GM18520 (cell line): ENCODE data around the gene SLC6A8.
"Not testable (repeated sequence)": the region's sequence is repeated elsewhere in the genome, so short reads cannot be mapped to it uniquely, and the experiment has no call there.

Experiments
- ATAC-seq: cut with Tn5 transposase; IDR thresholded peaks from one replicate; pipeline ENCODE4 v1.9.1; 2021; ENCODE audit not compliant: unreplicated experiment

The SLC6A8 gene

DNA sequence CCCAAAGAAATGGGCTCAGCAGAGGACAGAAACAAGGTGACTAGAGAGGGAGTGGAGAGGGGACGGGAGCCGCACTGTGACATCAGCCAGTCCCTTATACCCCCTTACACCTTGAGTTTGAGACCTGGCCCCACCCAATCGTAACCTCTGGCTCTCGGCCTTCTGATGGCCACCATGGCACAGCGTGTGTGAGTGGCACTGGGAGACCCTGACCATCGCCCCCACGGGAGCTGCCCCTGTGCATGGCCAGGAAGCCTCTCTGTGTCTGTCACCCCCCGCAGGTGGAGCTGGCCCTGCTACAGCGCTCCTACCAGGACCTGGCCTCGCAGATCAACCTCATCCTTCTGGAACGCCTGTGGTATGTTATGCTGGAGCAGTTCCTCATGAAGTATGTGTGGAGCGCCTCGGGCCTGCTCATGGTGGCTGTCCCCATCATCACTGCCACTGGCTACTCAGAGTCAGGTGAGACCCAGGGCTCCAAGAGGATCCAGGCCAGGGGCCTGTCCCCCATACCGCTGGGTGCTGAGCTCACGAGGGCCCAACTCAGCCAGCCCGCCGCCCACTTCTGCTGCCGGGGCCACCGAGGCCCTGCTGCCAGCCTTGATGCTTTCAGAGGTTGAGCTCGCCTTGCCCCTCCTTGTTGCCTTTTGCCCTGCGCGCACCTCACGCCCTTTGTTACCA lies 41.4 kb downstream of the SLC6A8 start:
- no peak for ATAC-seq

- not testable (repeated sequence) for ATAC-seq
These were observed 42.4 kb downstream of the SLC6A8 start for GRCh38 chrX:153730115-153730514.

DNA sequence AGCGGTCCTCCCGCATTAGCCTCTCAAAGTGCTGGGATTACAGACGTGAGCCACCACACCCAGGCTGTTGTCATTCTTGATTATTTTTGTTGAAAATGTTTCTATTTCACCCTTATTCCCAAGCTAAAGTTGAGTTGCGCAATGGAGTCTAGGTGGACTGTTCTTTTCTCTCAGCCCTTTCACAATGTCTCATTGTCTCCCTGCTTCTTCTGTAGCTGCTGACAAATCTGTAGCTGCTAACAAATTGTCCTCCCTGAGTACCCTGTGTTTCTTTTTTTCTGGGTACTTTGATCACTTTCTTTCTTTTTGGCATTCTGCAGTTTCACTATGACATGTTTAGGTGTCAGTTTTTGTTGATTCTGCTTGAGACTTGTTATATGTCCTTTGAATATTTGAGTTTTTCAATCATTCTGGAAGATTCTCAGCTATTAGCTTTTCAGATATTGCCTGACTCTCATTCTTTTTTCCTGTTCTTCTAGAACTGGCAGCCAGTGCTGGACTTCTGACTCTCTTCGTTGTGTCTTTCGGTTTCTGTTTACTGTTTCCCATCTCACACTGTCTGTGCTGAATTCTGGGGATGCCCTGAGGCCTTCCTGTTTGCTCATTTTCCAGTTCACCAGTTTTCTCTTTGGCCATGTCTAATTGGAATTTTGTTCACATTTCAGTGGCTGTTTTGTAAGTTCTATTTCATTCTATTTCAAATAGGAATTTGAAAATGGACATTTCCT lies 43.6 kb downstream of the SLC6A8 start:
- ATAC-seq, result no peak

DNA sequence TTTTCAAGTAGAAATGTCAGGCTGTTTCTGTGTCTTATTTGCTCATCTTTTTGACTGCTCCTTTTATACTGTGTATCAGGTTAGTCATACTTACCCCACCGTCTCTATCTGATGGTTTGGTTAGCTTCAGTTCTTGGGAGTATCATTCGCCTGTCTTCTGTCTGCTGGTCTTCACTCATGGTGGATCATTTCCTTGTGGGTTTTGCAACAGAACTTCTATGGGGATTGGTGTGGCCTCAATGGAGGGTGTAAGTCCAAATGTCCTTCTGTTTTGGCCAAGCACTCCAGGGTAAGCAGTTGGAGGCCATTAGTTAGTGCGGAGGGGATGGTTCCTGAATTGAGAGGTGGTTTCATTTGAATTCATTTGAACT lies 44.1 kb downstream of the SLC6A8 start:
- ATAC-seq, result no peak

DNA sequence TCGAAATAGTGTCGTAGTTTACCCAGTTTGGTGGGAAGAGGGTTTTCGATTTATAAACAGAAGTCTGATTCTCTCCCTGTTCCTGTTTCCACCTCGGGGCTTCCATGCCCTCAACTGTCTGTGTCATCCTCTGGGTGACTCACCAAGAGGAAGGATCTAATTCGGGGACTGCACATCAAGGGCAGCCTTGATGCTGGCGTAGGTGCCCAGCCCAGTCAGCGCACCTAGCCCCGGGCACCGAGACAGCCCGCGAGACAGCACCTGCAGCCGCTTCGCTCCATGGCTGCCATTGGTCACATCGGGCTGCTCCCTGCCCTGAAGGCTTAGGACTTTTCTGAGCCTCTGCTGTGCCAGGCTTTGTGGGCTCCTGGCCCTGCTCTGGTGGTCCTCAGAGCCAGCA lies 44.7 kb downstream of the SLC6A8 start:
- no peak for ATAC-seq

DNA sequence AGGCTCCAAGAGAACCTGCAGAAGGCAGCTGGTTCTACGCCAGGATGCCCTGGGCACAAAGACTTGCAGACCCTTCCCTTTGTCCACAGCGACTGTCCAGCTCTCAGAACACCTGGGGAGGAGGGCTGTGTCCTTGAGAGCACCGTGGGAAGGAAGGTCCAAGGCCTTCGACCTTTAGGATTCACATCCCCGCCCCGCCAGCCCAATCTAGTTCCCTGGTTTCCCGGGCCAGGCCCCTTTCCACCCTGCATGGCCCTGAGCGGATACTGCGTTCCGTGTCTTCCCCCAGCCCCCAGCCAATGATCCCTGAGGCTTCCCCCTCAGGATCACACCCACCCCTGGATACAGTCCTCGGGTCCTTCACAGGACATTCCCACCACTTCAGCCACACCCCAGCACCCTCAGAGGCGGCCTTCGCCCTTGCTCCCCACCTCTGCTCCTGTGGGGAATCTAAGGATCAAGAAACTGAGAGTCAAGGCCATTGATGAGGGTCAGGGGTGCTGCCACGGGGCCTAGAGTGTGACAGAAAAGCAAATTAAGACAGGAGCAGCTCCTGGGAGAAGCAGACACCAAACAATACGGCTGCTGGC lies 46.0 kb downstream of the SLC6A8 start:
- no peak for ATAC-seq

- no peak for ATAC-seq
These were observed 47.1 kb downstream of the SLC6A8 start for GRCh38 chrX:153734871-153735270.

GRCh38 chrX:153735274-153735673 lies 47.5 kb downstream of the SLC6A8 start:
- ATAC-seq, result no peak

GRCh38 chrX:153736071-153736820 lies 48.5 kb downstream of the SLC6A8 start:
- ATAC-seq, result no peak

GRCh38 chrX:153736871-153737441 lies 49.2 kb downstream of the SLC6A8 start:
- no peak for ATAC-seq

DNA sequence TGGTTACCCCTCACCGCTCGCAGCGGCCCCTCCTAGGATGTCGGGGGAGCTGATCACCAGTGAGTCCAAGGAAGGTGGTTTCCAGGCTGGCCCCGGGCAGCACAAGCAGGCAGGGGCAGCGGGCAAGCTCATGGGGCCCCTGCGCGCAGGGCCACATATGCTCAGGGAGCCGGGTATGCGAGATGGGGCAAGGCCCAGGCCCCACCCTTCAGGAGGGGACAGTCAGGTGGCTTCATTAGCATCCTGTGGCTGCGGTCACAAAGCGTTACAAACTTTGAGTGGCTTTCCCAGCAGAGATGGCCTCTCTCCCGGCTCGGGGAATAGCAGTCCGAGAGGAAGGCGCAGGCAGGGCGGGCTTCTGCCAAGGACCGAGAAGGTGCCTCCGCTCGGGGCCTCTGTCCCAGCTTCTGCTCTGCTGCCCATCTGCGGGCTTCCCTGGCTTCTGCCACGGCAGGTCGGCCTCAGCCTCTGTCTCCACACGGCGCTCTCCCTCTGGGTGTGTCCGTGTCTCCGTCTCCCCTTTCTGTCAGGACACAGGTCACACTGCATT lies 50.4 kb downstream of the SLC6A8 start:
- no peak for ATAC-seq

DNA sequence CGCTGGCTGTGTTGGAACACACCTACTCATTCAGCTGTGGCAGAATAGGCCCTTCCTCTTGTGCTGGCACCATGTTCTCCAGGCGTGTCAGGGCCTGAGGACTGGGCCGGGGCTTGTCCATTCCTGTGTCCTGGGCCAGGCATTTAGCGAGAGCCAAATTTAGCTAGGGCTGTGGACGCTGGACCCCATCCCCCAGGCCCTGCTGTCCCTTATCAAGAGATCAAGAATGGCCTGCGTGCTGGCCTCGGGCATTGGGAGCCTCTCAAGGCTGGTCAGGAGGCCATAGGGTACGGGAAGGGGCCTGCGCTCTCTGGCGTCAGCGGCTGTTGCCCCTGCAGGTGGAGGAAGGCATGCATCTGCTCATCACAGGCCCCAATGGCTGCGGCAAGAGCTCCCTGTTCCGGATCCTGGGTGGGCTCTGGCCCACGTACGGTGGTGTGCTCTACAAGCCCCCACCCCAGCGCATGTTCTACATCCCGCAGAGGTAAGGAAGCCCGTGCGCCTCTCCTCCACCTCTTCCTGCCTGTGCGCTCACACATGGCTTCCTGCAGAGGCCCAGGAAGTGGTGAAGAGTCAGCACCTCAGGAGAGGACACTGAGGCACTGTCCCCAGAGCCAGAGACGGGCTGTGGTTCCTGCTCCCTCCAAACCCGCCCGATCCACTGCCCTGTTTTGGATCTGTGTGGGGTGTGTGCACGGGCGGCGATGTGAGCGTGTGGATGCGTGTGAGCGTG lies 52.2 kb downstream of the SLC6A8 start:
- no peak for ATAC-seq

DNA sequence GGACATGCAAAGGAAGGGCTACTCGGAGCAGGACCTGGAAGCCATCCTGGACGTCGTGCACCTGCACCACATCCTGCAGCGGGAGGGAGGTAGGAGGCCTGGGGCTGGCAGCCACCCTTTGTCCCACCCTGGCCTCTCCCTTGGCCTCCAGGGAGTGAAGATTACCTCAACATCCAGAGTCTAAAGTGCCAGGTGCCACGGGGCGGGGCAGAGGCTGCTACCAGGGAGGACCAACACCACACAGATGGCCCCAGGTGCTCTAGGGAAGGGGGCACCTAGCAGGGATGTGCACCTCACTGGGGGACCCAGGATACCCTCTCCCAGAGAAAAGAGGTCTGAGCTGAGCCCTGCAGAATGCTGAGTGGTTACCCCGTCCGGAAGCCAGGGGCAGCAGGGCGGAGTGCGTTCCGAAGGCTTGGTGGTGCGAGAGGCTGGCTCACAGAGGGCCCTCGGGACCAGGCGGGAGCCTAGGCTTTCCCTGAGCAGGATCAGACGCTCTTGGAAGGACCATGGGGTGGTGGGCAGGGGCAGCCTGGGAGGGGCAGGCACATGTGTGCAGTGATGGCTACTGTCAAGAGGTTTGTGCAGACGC lies 53.0 kb downstream of the SLC6A8 start:
- no peak for ATAC-seq

DNA sequence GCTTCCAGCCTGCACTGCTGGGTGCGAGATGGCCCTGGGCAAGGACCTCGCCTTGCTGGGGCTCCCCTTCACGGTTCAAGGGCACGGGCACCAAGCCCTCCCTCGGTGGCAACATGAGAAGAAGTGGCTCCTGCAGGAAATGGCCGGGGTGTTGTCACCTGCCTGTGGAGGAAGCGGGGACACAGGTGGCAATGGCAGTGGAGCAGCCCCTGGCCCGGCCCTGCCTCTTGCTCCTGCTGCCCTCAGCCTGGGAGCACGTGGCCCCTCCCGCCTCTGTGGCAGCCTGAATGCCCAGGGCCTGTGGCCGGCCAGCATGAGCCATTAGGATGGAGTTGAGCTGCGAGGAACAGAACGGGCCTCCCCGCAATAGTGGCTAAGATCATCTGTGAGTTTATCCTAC lies 53.7 kb downstream of the SLC6A8 start:
- ATAC-seq, result no peak

DNA sequence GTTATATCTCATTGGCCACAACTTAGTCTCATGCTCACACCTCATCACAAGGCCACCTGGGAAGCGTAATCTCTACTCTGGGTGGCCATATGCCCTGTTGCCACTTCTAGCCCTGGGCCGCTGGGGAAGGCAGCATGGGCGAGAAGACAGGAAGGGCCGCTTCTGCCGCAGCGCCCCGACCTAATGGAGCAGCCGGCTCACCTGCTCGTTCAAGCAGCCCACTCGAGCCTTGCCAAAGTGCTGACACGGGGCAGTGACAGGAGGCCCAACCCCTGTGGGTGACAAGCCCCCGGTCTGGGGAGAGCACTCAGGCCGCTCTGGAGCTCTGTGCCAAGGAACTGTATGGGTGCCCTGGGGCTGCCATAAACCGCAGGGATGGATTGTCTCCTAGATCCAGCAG lies 54.4 kb downstream of the SLC6A8 start:
- not testable (repeated sequence) for ATAC-seq

DNA sequence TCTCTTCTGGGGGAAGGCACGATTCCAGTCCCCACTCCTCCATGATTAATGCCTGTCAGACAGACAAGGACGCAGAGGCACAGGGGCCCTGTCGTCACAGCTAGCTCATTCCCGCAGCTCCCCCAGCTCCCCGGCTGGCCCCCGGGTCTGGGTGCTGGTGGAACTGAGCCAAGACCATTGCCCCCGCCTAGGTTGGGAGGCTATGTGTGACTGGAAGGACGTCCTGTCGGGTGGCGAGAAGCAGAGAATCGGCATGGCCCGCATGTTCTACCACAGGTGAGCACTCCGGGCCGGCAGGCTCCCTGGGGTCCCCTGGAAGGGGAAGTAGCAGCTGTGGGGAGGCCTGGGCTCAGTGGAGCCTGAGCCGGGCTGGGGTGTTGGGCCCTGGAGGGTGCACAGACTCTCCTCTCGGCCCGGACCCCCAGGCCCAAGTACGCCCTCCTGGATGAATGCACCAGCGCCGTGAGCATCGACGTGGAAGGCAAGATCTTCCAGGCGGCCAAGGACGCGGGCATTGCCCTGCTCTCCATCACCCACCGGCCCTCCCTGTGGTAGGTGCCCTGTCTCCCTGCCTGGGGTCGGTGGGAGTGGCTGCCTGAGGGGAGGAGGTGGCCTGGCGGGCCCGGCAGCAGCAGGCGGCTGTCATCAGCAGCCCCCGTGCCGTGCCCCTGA lies 55.2 kb downstream of the SLC6A8 start:
- not testable (repeated sequence) for ATAC-seq

GRCh38 chrX:153743468-153744209 lies 55.9 kb downstream of the SLC6A8 start:
- not testable (repeated sequence) for ATAC-seq

DNA sequence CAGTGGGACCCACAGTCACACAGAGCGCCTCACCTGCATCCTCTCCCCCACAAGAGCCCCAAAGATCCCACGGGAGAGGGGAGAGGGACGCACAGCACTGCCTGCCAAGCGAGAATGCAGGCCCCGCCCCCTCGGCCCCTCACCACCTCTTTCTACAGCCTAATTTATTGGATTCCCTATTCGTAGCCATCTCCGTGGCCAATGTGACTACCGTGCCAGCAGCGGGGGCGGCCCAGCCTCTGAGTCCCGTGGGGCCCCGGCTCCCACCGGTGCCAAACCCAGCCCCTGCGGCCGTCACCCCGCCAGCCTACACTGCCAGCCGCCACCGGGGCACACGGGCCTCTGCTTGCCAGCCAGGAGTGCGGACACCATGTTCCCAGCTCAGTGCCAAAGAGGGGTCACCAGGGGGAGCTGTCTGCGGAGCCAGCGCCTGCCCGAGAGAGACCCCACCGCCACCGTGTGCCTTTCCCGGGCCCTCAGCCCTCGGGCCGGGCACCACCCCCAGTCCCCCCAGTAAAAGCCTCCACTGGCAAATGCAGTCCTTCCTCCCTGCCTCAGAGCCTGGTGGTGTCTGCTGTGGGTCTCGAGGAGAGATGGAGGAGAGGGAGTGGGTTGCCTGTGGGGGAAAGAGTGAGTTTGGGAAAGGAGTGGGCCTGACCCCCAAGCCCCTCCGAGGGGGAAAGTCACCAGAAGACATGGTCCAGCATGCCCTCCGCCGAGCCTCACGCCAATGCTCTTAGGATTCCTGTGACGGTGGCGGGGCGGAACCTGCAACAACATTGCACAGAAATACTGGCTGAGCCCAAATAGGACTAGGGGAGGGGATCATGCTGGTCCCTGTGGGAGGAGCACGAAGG lies 56.7 kb downstream of the SLC6A8 start:
- no peak for ATAC-seq
